Suprapubic skin (tissue), 4 donors: ENCODE data around the gene SPOP. TPM values are rescaled to one million over a fixed set of nuclear protein-coding genes. Genes with fewer than 3 reads are reported as not detected.
A peak's percentile ranks its signal among the peaks of the same experiment; 100 is the strongest.

Experiments used
- DNase-seq, 2 donors: peaks; one replicate each; pipeline ENCODE4 v3.0.0-alpha.2; 2019; ENCODE audit warnings: low spot score in 2 of 2
- H3K27ac ChIP-seq: fragments of 200-600 bp; sonication (generic); one replicate; pipeline ENCODE4 v1.5.1; 2019
- H3K27me3 ChIP-seq: fragments of 200-600 bp; sonication (generic); one replicate; pipeline ENCODE4 v1.5.1; 2019
- H3K36me3 ChIP-seq: fragments of 200-600 bp; sonication (generic); one replicate; pipeline ENCODE4 v1.5.1; 2019
- H3K4me1 ChIP-seq: fragments of 200-600 bp; sonication (generic); one replicate; pipeline ENCODE4 v1.5.1; 2019
- H3K4me3 ChIP-seq: fragments of 200-600 bp; sonication (generic); one replicate; pipeline ENCODE4 v1.5.1; 2019; ENCODE audit warnings: mild to moderate bottlenecking
- H3K9me3 ChIP-seq: fragments of 200-600 bp; sonication (generic); one replicate; pipeline ENCODE4 v1.5.1; 2019
- CTCF ChIP-seq, 2 donors: fragments of 200-600 bp in 1 of 2; fragments of 450-650 bp in 1 of 2; sonication (generic) in 1 of 2; IDR thresholded peaks; one replicate each; pipeline ENCODE4 v1.5.1; 2016 to 2019; ENCODE audit warnings: antibody characterized with exemption in 2 of 2, mild to moderate bottlenecking in 1 of 2, moderate library complexity in 1 of 2
- EP300 ChIP-seq: sonication (generic); formaldehyde crosslinking; IDR thresholded peaks from one replicate; pipeline ENCODE4 v1.6.1; 2017; ENCODE audit warnings: antibody characterized with exemption
- POLR2A ChIP-seq, 2 donors: fragments of 450-650 bp; IDR thresholded peaks; one replicate each; pipeline ENCODE4 v1.6.1; 2017; ENCODE audit warnings: antibody characterized with exemption in 2 of 2, mild to moderate bottlenecking in 2 of 2, moderate library complexity in 2 of 2
- POLR2AphosphoS5 ChIP-seq, 3 donors: sonication (generic); formaldehyde crosslinking; IDR thresholded peaks; one replicate each; pipeline ENCODE4 v1.6.1; 2017; ENCODE audit warnings: antibody characterized with exemption in 3 of 3
- WGBS: methylation state at CpG from one replicate; pipeline ENCODE4 v1.1.5; 2018; 5-methylcytosine and 5-hydroxymethylcytosine counted together
- total RNA-seq, 4 donors: library from RNA; depleted of rRNA; stranded (reverse); fragments of >200 nt; gene quantifications; one replicate each; pipeline ENCODE4 v1.1.0, GENCODE V29; 2016

SPOP gene
- total RNA-seq, 4 donors from 2014 or later = 26.1 to 59.3 (median 41.7) TPM

GRCh38 chr17:49694847-49695697 is 17.2 kb upstream of the SPOP start:
- Histone ChIP-seq H3K4me1 (peaks cover 8% of the 10 kb centered on the region), H3K4me3 (no peak overlapping the region), H3K27me3 (peaks cover 4% of the 10 kb centered on the region), H3K36me3 (peaks cover 8% of the 10 kb centered on the region), H3K27ac (no peak overlapping the region), H3K9me3 (no peaks in the 10 kb centered on the region)
- 30% methylated on average over 16 of the region's 16 CpGs for WGBS
- DNase-seq = no peak
- TF ChIP-seq POLR2A (IDR thresholded peaks at IDR 0.05) = no peak
- peak; percentile 89 to 90 for TF ChIP-seq CTCF (IDR thresholded peaks at IDR 0.05)

- no peak overlapping the region for H3K27ac ChIP-seq
- H3K4me1 ChIP-seq = peaks cover 8% of the 10 kb centered on the region
- H3K36me3 ChIP-seq = no peaks in the 10 kb centered on the region
- no peaks in the 10 kb centered on the region for H3K9me3 ChIP-seq
- H3K4me3 ChIP-seq = no peak overlapping the region
- 90% methylated on average over 4 of the region's 4 CpGs for WGBS
- DNase-seq = no peak
- no peak for TF ChIP-seq EP300
- no peak for TF ChIP-seq POLR2AphosphoS5 (IDR thresholded peaks at IDR 0.05)
- no peak for TF ChIP-seq CTCF (IDR thresholded peaks at IDR 0.05)
- no peak for TF ChIP-seq POLR2A (IDR thresholded peaks at IDR 0.05)
- H3K27me3 ChIP-seq = peaks cover 4% of the 10 kb centered on the region
These were observed 14.9 kb upstream of the SPOP start for GRCh38 chr17:49692751-49693150.

GRCh38 chr17:49691677-49692191 is 13.8 kb upstream of the SPOP start:
- Histone ChIP-seq H3K27ac (peak overlapping the region; percentile 36), H3K9me3 (no peaks in the 10 kb centered on the region), H3K36me3 (no peaks in the 10 kb centered on the region), H3K27me3 (peaks cover 4% of the 10 kb centered on the region), H3K4me3 (no peak overlapping the region), H3K4me1 (peaks cover 8% of the 10 kb centered on the region)
- TF ChIP-seq POLR2AphosphoS5 (IDR thresholded peaks at IDR 0.05) = no peak
- no peak for TF ChIP-seq EP300
- TF ChIP-seq POLR2A (IDR thresholded peaks at IDR 0.05) = no peak
- no peak for TF ChIP-seq CTCF (IDR thresholded peaks at IDR 0.05)
- WGBS = 71% methylated on average over 8 of the region's 8 CpGs
- DNase-seq = no peak

- peak in 1 of 2 donors; percentile 29 for DNase-seq
- WGBS = 74% methylated on average over 9 of the region's 9 CpGs
- peaks cover 4% of the 10 kb centered on the region for H3K27me3 ChIP-seq
- H3K9me3 ChIP-seq = no peaks in the 10 kb centered on the region
- H3K4me1 ChIP-seq = peaks cover 8% of the 10 kb centered on the region
- H3K4me3 ChIP-seq = no peak overlapping the region
- TF ChIP-seq POLR2AphosphoS5 (IDR thresholded peaks at IDR 0.05) (no peak), POLR2A (IDR thresholded peaks at IDR 0.05) (no peak), CTCF (IDR thresholded peaks at IDR 0.05) (no peak), EP300 (no peak)
- peak overlapping the region; percentile 36 for H3K27ac ChIP-seq
- H3K36me3 ChIP-seq = no peaks in the 10 kb centered on the region
These were observed 13.3 kb upstream of the SPOP start for GRCh38 chr17:49691086-49691676.

GRCh38 chr17:49690256-49690655 is 12.4 kb upstream of the SPOP start:
- TF ChIP-seq CTCF (IDR thresholded peaks at IDR 0.05) = no peak
- TF ChIP-seq POLR2A (IDR thresholded peaks at IDR 0.05) = no peak
- Histone ChIP-seq H3K27ac (no peak overlapping the region), H3K9me3 (no peaks in the 10 kb centered on the region), H3K4me1 (peaks cover 3% of the 10 kb centered on the region), H3K27me3 (peaks cover 4% of the 10 kb centered on the region), H3K36me3 (no peaks in the 10 kb centered on the region), H3K4me3 (no peak overlapping the region)
- 63% methylated on average over 2 of the region's 2 CpGs for WGBS
- DNase-seq = no peak
